Mucosa of descending colon (tissue), 3 donors: Measurements from ENCODE around the gene CACNB3. TPM values are rescaled to one million over a fixed set of nuclear protein-coding genes. Genes with fewer than 3 reads are reported as not detected.

Experiments
- ATAC-seq: fragments of 200-7000 bp; cut with Tn5 transposase; one replicate; pipeline ENCODE4 v1.9.1; 2020; ENCODE audit warnings: mild to moderate bottlenecking, moderate library complexity
- DNase-seq, 3 donors: peaks; one replicate each; pipeline ENCODE4 v3.0.0-alpha.2; 2020
- H3K36me3 ChIP-seq: fragments of 200-600 bp; one replicate; pipeline ENCODE4 v1.8.0; 2021; ENCODE audit warnings: low read depth, mild to moderate bottlenecking
- H3K4me1 ChIP-seq: fragments of 200-600 bp; one replicate; pipeline ENCODE4 v1.8.0; 2021; ENCODE audit warnings: low read depth, mild to moderate bottlenecking
- H3K4me3 ChIP-seq: fragments of 200-600 bp; one replicate; pipeline ENCODE4 v1.8.0; 2021; ENCODE audit warnings: mild to moderate bottlenecking
- H3K9me3 ChIP-seq: fragments of 200-600 bp; one replicate; pipeline ENCODE4 v1.8.0; 2021; ENCODE audit warnings: mild to moderate bottlenecking
- CTCF ChIP-seq: fragments of 200-600 bp; IDR thresholded peaks from one replicate; pipeline ENCODE4 v1.8.0; 2022; ENCODE audit warnings: antibody characterized with exemption, mild to moderate bottlenecking
- intact Hi-C, 2 donors: fragments of 100-400 bp; cut with DNase I in 1 of 2; cut with micrococcal nuclease in 1 of 2; formaldehyde crosslinking; loops; one replicate each; pipeline versions ENCODE4 v1.11.0 to v1.11.1; 2022; cut with DNase I, micrococcal nuclease
- total RNA-seq, 3 donors: library from RNA; stranded (reverse); fragmentation: NEBNext Ultra II Directional in 2 of 3; extraction: Animal tissue kit (Norgen Biotek cat#: 25700) in 2 of 3; gene quantifications; one replicate each; pipeline versions ENCODE4 v1.2.1 to v1.2.4, GENCODE V29; 2021 to 2023
- donor health status: DM: no; HTN: no; CAD: no; lungs with moderate emphysema.
- donor health status: DM: no; HTN: no; CAD: no.
- donor health status: DM: no; HTN: yes; CAD: no.

CACNB3 gene
- total RNA-seq, 3 donors from 2014 or later = 31.8 to 49.4 (median 45.1) TPM

GRCh38 chr12:48800971-48801370, 17.3 kb upstream of the CACNB3 start:
- H3K4me3 ChIP-seq = no peak overlapping the region
- no peak for ATAC-seq
- TF ChIP-seq CTCF = no peak
- no peak for DNase-seq
- no peaks in the 10 kb centered on the region for H3K9me3 ChIP-seq
- peaks cover 4% of the 10 kb centered on the region for H3K4me1 ChIP-seq
- intact Hi-C loops = no loop called here
- no peaks in the 10 kb centered on the region for H3K36me3 ChIP-seq

- no peak for DNase-seq
- no peak overlapping the region for H3K4me3 ChIP-seq
- H3K4me1 ChIP-seq = no peaks in the 10 kb centered on the region
- TF ChIP-seq CTCF = no peak
- ATAC-seq = no peak
- intact Hi-C loops = no loop called here
- no peaks in the 10 kb centered on the region for H3K9me3 ChIP-seq
- no peaks in the 10 kb centered on the region for H3K36me3 ChIP-seq
Observed at GRCh38 chr12:48803675-48804074, 14.6 kb upstream of the CACNB3 start.

- Histone ChIP-seq H3K4me3 (no peak overlapping the region), H3K9me3 (no peaks in the 10 kb centered on the region), H3K4me1 (peaks cover 8% of the 10 kb centered on the region), H3K36me3 (no peaks in the 10 kb centered on the region)
- no peak for DNase-seq
- intact Hi-C loops = no loop called here
- ATAC-seq = no peak
- no peak for TF ChIP-seq CTCF
Observed at GRCh38 chr12:48807981-48808380, 10.3 kb upstream of the CACNB3 start.

GRCh38 chr12:48810903-48811431, 7.3 kb upstream of the CACNB3 start:
- no peak for DNase-seq
- intact Hi-C loops = no loop called here

GRCh38 chr12:48811437-48812090, 6.7 kb upstream of the CACNB3 start:
- Histone ChIP-seq H3K4me1 (peaks cover 17% of the 10 kb centered on the region), H3K4me3 (no peak overlapping the region), H3K36me3 (no peaks in the 10 kb centered on the region), H3K9me3 (no peaks in the 10 kb centered on the region)
- DNase-seq (no peak), ATAC-seq (no peak)
- intact Hi-C loops = no loop called here
- TF ChIP-seq CTCF = no peak

More at GRCh38 chr12:48810903-48811431, 7.3 kb upstream of the CACNB3 start:
- H3K4me3 ChIP-seq = no peak overlapping the region
- no peaks in the 10 kb centered on the region for H3K9me3 ChIP-seq
- peaks cover 11% of the 10 kb centered on the region for H3K4me1 ChIP-seq
- H3K36me3 ChIP-seq = no peaks in the 10 kb centered on the region
- ATAC-seq = no peak
- no peak for TF ChIP-seq CTCF
